IMR-90 (cell line): ENCODE data around the gene LRRC34. TPM values are rescaled to one million over a fixed set of nuclear protein-coding genes. Genes with fewer than 3 reads are reported as not detected.

Source experiments
- polyA plus RNA-seq, 3 experiments: library from polyadenylated mRNA; depleted of rRNA; stranded (reverse); fragments of >200 nt; gene quantifications; 2 replicates each; pipeline ENCODE4 v1.2.3, GENCODE V29; 2012; ENCODE audit warnings: low replicate concordance in 1 of 3
- total RNA-seq: library from RNA; depleted of rRNA; stranded (reverse); fragments of >200 nt; gene quantifications from 2 replicates; pipeline ENCODE4 v1.2.3, GENCODE V29; 2012
- TF ChIP-seq, protein P1 (sequence below): conservative IDR thresholded peaks from 2 replicates; pipeline ENCODE4 v1.5.1; 2012; ENCODE audit warnings: mild to moderate bottlenecking, low read depth, low read length, improper control_type of control experiment

LRRC34 gene
- total and polyA plus RNA-seq, 2 of the 4 experiments (the other 2 are of a cell fraction): 0.90 to 0.91 TPM

DNA sequence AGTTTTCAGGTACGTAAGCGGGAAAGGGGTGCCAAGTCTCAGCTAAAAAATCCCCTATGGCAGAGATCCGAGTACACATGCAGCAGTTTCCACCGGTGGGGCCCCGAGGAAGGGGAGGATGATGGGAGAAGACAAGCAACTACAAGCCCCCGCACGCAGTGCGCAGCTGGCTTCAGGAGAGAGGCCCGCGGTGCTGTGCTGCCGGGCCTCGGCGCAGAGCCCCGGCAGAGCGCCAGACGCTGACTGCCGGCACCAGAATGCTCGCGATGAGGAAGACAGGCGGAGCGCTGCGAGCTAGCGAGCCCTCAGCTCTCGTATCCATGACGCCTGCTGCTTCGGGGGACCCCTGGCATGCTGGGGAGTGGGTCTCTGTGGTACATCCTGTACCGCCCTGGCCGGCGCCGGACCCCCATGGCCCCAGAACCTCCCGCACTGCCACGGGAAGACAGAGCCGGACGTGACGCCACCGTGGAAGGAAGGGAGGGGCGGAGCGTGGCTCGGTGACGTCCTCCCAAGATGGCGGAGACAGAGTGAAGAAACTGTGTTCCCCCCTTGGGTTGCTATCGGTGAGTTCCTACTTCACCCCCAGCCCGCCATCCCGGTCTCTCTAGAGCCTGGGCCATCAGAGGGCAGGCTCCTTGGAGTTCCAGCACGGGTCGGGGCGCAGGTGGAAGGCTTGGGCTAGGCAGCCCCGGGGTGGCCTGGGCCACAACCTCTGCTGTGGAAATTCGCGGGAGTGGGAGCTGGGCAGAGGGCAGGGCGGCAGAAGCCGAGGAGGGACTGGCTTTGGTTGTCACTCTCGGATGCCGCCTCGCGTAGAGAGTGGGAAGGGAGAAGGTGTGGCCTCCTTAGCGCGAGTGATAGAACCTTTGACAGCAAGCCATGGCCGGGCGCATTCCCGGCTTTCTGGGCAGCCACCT, 39.5 kb downstream of the LRRC34 start, which contains the start of gene MYNN (continued):
- TF ChIP-seq, protein P1, sequence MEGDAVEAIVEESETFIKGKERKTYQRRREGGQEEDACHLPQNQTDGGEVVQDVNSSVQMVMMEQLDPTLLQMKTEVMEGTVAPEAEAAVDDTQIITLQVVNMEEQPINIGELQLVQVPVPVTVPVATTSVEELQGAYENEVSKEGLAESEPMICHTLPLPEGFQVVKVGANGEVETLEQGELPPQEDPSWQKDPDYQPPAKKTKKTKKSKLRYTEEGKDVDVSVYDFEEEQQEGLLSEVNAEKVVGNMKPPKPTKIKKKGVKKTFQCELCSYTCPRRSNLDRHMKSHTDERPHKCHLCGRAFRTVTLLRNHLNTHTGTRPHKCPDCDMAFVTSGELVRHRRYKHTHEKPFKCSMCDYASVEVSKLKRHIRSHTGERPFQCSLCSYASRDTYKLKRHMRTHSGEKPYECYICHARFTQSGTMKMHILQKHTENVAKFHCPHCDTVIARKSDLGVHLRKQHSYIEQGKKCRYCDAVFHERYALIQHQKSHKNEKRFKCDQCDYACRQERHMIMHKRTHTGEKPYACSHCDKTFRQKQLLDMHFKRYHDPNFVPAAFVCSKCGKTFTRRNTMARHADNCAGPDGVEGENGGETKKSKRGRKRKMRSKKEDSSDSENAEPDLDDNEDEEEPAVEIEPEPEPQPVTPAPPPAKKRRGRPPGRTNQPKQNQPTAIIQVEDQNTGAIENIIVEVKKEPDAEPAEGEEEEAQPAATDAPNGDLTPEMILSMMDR: peak; percentile 18; the same call in 1 of the 2 replicates
